B cell (primary cell): ENCODE data around the gene PIGBOS1. TPM values are rescaled to one million over a fixed set of nuclear protein-coding genes. Genes with fewer than 3 reads are reported as not detected.

Experiments used
- ATAC-seq: fragments of 200-7000 bp; cut with Tn5 transposase; one replicate; pipeline ENCODE4 v1.10.0; 2021; ENCODE audit warnings: low read depth, mild to moderate bottlenecking, moderate number of reproducible peaks, moderate library complexity
- CTCF ChIA-PET: fragments of 350-600 bp; sonication (Branson Sonifier 250); formaldehyde crosslinking; loops from one replicate; lab custom pipeline; 2021; ENCODE audit warnings: antibody characterized with exemption, inconsistent platforms; lab: Charles Lee
- POLR2A ChIA-PET: fragments of 350-600 bp; sonication (Branson Sonifier 250); formaldehyde crosslinking; loops from one replicate; lab custom pipeline; 2021; ENCODE audit warnings: antibody characterized with exemption; lab: Charles Lee
- DNase-seq: peaks from one replicate; pipeline ENCODE4 v3.0.0; 2013
- H2AFZ ChIP-seq: 2 replicates; pipeline ENCODE4 v1.6.1; 2012; ENCODE audit warnings: mild to moderate bottlenecking, low read depth, low read length; ENCODE audit not compliant: insufficient read depth, poor library complexity, severe bottlenecking
- H3K27ac ChIP-seq, 2 donors: 1 replicate in 1 of 2; 2 replicates in 1 of 2; pipeline ENCODE4 v1.5.1; 2012 to 2013; ENCODE audit warnings: low read length in 2 of 2, mild to moderate bottlenecking in 2 of 2, moderate library complexity in 1 of 2
- H3K27me3 ChIP-seq, 4 experiments: fragments of 200-600 bp in 1 of 4; sonication (generic) in 1 of 4; replicated peaks in 1 of 4; 1 replicate in 2 of 4; 2 replicates in 2 of 4; pipeline versions ENCODE4 v1.6.1 to v1.7.0; 2013 to 2016; ENCODE audit warnings: low read length in 3 of 4, mild to moderate bottlenecking in 2 of 4, mixed read lengths in 1 of 4, moderate library complexity in 1 of 4; ENCODE audit not compliant: insufficient read depth in 4 of 4, control insufficient read depth in 3 of 4; ENCODE audit errors: control extremely low read depth in 1 of 4
- H3K36me3 ChIP-seq, 2 experiments: replicated peaks in 1 of 2; 1 replicate in 1 of 2; 2 replicates in 1 of 2; pipeline versions ENCODE4 v1.6.1 to v1.7.1; 2013; ENCODE audit warnings: low read length in 1 of 2; ENCODE audit not compliant: insufficient read depth in 2 of 2, control insufficient read depth in 1 of 2; ENCODE audit errors: control extremely low read depth in 1 of 2, extremely low read depth in 1 of 2
- H3K4me1 ChIP-seq, 2 donors: fragments of 200-600 bp in 1 of 2; sonication (generic) in 1 of 2; 1 replicate in 1 of 2; 2 replicates in 1 of 2; pipeline versions ENCODE4 v1.5.1 to v1.6.1; 2013 to 2017; ENCODE audit warnings: low read length in 2 of 2; ENCODE audit not compliant: control insufficient read depth in 2 of 2, insufficient read depth in 2 of 2
- H3K4me2 ChIP-seq: replicated peaks from 2 replicates; pipeline ENCODE3; 2012; ENCODE audit warnings: mild to moderate bottlenecking, low read depth, low read length; ENCODE audit not compliant: poor library complexity, severe bottlenecking
- H3K4me3 ChIP-seq, 5 experiments: fragments of 200-600 bp in 1 of 5; sonication (generic) in 1 of 5; 1 replicate in 3 of 5; 2 replicates in 2 of 5; pipeline versions ENCODE4 v1.5.1 to v1.7.0; 2011 to 2016; ENCODE audit warnings: low read length in 4 of 5, mild to moderate bottlenecking in 4 of 5, low read depth in 2 of 5, control low read depth in 1 of 5, moderate library complexity in 1 of 5; ENCODE audit not compliant: insufficient read depth in 1 of 5; ENCODE audit errors: control extremely low read depth in 1 of 5, extremely low read depth in 1 of 5
- H3K79me2 ChIP-seq: fragments of 200-600 bp; sonication (generic); one replicate; pipeline ENCODE4 v1.6.0; 2016; ENCODE audit warnings: low read length; ENCODE audit not compliant: control insufficient read depth, insufficient read depth
- H3K9ac ChIP-seq: fragments of 200-600 bp; sonication (generic); 2 replicates; pipeline ENCODE4 v1.6.1; 2017; ENCODE audit warnings: mild to moderate bottlenecking, low read length, moderate library complexity
- H3K9me3 ChIP-seq, 3 donors: one replicate each; pipeline versions ENCODE4 v1.6.1 to v1.7.1; 2013; ENCODE audit warnings: low read length in 2 of 3; ENCODE audit not compliant: control insufficient read depth in 2 of 3, insufficient read depth in 1 of 3; ENCODE audit errors: control extremely low read depth in 1 of 3
- H4K20me1 ChIP-seq: 2 replicates; pipeline ENCODE4 v1.6.0; 2012; ENCODE audit warnings: mild to moderate bottlenecking, low read length; ENCODE audit not compliant: insufficient read depth, control insufficient read depth, poor library complexity, severe bottlenecking
- H3K27ac Mint-ChIP-seq: one replicate; pipeline ENCODE4 v1.8.0; 2021; ENCODE audit warnings: mixed read lengths
- H3K27me3 Mint-ChIP-seq: one replicate; pipeline ENCODE4 v1.8.0; 2021; ENCODE audit warnings: mixed read lengths
- H3K4me1 Mint-ChIP-seq: one replicate; pipeline ENCODE4 v1.8.0; 2021; ENCODE audit warnings: mixed read lengths
- H3K4me3 Mint-ChIP-seq: one replicate; pipeline ENCODE4 v1.8.0; 2021; ENCODE audit warnings: mixed read lengths
- H3K9me3 Mint-ChIP-seq: one replicate; pipeline ENCODE4 v1.8.0; 2022; ENCODE audit warnings: mixed read lengths; ENCODE audit not compliant: insufficient read depth
- EZH2 ChIP-seq: IDR thresholded peaks from 2 replicates; pipeline ENCODE4 v1.6.1; 2012; ENCODE audit warnings: borderline replicate concordance, low read depth, mild to moderate bottlenecking, moderate library complexity, low read length; ENCODE audit not compliant: insufficient read depth, poor library complexity, severe bottlenecking
- WGBS: methylation state at CpG from one replicate; pipeline ENCODE4 v1.1.5; 2013; ENCODE audit warnings: missing lambda C conversion rate; ENCODE audit not compliant: insufficient coverage; 5-methylcytosine and 5-hydroxymethylcytosine counted together
- intact Hi-C: fragments of 100-400 bp; cut with micrococcal nuclease; formaldehyde crosslinking; loops from one replicate; pipeline ENCODE4 v1.10.0; 2022
- polyA plus RNA-seq: library from polyadenylated mRNA; depleted of rRNA; stranded (reverse); fragments of >200 nt; gene quantifications from 2 replicates; pipeline ENCODE4 v1.2.3, GENCODE V29; 2012
- total RNA-seq, 2 donors: library from RNA; stranded (reverse); fragments of 120-200 nt in 1 of 2; gene quantifications; 1 replicate in 1 of 2; 2 replicates in 1 of 2; pipeline versions ENCODE4 v1.2.3 to v1.2.4, GENCODE V29; 2013 to 2022
- TF ChIP-seq, protein P1 (sequence below): fragments of 200-600 bp; IDR thresholded peaks from one replicate; pipeline ENCODE4 v1.8.0; 2022; ENCODE audit warnings: antibody characterized with exemption, mild to moderate bottlenecking

Gene PIGBOS1
- total and polyA plus RNA-seq, 2 donors (not counting 1 experiment from before 2014, with no cell fraction given): 15.4 to 16.4 TPM

DNA sequence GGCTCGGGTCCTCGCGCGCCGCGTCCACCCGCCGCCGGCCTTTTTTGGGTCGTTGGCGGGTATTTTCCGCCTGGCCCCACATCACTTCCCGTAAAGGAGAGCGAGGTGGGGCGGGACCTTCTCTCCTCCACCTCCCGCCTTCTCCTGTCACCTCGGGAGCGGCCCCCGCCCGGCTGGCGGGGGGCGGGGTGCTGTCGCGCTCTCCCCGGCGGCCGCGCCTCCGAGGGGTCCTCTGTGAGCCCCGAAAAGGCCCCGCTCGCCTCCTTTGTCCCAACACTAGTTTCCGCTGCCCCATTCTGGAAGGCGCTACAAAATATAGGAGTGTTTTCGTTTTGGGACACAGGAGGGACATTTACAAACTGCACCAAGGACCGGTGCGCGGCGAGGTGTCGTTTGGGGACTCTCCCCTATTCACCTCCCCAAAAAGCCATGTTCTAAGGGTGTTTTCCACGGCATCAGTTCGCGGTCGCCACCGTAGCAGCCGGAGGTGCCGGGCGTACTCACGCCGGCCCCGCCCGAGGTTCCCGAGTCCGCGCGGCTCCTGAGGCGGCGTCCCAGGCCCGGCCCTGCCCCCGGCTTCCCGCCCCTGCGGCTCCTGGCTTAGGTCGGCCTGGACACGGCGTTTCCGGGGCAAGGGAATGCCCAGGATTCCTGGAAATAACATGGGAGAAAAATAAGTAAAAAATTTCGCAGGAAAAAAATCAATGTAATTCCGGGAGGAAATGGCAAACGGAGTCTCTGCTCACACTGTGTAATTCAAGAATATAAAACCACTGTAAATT is 29.0 kb downstream of the PIGBOS1 start, which contains the start of gene RAB27A:
TSS of gene RAB27A (minus strand) at position 68 of the 782 bp plus-strand sequence. CDS start 54,879 bp downstream, outside the sequence.
- Mint-ChIP-seq H3K27ac (peak within 1 kb of the TSS; percentile 89), H3K27me3 (no peaks in the 10 kb centered on the region), H3K4me1 (peaks cover 30% of the 10 kb centered on the region), H3K4me3 (peak within 1 kb of the TSS; percentile 89), H3K9me3 (no peaks in the 10 kb centered on the region)
- H3K79me2 ChIP-seq: peaks cover 36% of the 10 kb centered on the region
- peak within 1 kb of the TSS; percentile 96 for H2AFZ ChIP-seq
- peak within 1 kb of the TSS; percentile 96 for H3K9ac ChIP-seq
- no peaks in the 10 kb centered on the region for H3K9me3 ChIP-seq
- peaks cover 10 to 18% of the 10 kb centered on the region in 2 donors for H3K4me1 ChIP-seq
- intact Hi-C loops: loop anchor here (1.0 to 10.0 kb wide), 8 partner anchors 15 to 1325 kb away; partner anchors contain the start of genes PIGB and PIGBOS1
- DNase-seq (peak; percentile 80), ATAC-seq (peak; percentile 70)
- POLR2A ChIA-PET: no interaction called here
- CTCF ChIA-PET: interaction anchor here (1.0 to 5.3 kb wide), 14 partner anchors 11 to 145 kb away, joined by 3 to 92 read pairs (median 4); partner anchors contain the start of genes PIGB, PIGBOS1 and RSL24D1
- H3K4me3 ChIP-seq: peak within 1 kb of the TSS; percentile 67 to 100 (median 92)
- peak within 1 kb of the TSS; percentile 98 for H3K4me2 ChIP-seq
- H3K36me3 ChIP-seq: no peaks in the 10 kb centered on the region
- no peaks in the 10 kb centered on the region for H4K20me1 ChIP-seq
- H3K27ac ChIP-seq: peak within 1 kb of the TSS; percentile 72 to 93
- no peaks in the 10 kb centered on the region for H3K27me3 ChIP-seq
- TF ChIP-seq EZH2: no peak
- TF ChIP-seq, protein P1, sequence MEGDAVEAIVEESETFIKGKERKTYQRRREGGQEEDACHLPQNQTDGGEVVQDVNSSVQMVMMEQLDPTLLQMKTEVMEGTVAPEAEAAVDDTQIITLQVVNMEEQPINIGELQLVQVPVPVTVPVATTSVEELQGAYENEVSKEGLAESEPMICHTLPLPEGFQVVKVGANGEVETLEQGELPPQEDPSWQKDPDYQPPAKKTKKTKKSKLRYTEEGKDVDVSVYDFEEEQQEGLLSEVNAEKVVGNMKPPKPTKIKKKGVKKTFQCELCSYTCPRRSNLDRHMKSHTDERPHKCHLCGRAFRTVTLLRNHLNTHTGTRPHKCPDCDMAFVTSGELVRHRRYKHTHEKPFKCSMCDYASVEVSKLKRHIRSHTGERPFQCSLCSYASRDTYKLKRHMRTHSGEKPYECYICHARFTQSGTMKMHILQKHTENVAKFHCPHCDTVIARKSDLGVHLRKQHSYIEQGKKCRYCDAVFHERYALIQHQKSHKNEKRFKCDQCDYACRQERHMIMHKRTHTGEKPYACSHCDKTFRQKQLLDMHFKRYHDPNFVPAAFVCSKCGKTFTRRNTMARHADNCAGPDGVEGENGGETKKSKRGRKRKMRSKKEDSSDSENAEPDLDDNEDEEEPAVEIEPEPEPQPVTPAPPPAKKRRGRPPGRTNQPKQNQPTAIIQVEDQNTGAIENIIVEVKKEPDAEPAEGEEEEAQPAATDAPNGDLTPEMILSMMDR: no peak
- WGBS: under 1% methylated on average over 61 of the region's 69 CpGs
